Measurements from ENCODE around the gene PWP2. TPM values are rescaled to one million over a fixed set of nuclear protein-coding genes. Genes with fewer than 3 reads are reported as not detected.
"Not testable (repeated sequence)": the region's sequence is repeated elsewhere in the genome, so short reads cannot be mapped to it uniquely, and the experiment has no call there.

Gene PWP2
- total RNA-seq, 2 experiments from 2014 or later: 4.5 to 12.2 TPM

GRCh38 chr21:44170326-44170725 is 63.1 kb downstream of the PWP2 start:
- DNase-seq; ATAC-seq (ENCODE audit: low read depth); H3K4me3 Mint-ChIP-seq; H3K27me3 Mint-ChIP-seq; H3K4me1 Mint-ChIP-seq; H3K36me3 Mint-ChIP-seq; POLR2A ChIA-PET; H3K27ac Mint-ChIP-seq; H3K9me3 Mint-ChIP-seq: not testable (repeated sequence)

- H3K27ac Mint-ChIP-seq; POLR2A ChIA-PET; H3K27me3 Mint-ChIP-seq; H3K9me3 Mint-ChIP-seq; DNase-seq; H3K36me3 Mint-ChIP-seq; H3K4me3 Mint-ChIP-seq; ATAC-seq (ENCODE audit: low read depth); H3K4me1 Mint-ChIP-seq: not testable (repeated sequence)
These were observed 63.7 kb downstream of the PWP2 start for GRCh38 chr21:44170863-44171262.

- H3K4me3 Mint-ChIP-seq; H3K4me1 Mint-ChIP-seq; POLR2A ChIA-PET; DNase-seq; H3K27ac Mint-ChIP-seq; H3K36me3 Mint-ChIP-seq; H3K27me3 Mint-ChIP-seq; H3K9me3 Mint-ChIP-seq; ATAC-seq (ENCODE audit: low read depth): not testable (repeated sequence)
These were observed 64.9 kb downstream of the PWP2 start for GRCh38 chr21:44171962-44172572.

GRCh38 chr21:44172741-44173140 is 65.5 kb downstream of the PWP2 start:
- H3K4me3 Mint-ChIP-seq; H3K4me1 Mint-ChIP-seq; ATAC-seq (ENCODE audit: low read depth); H3K36me3 Mint-ChIP-seq; H3K27ac Mint-ChIP-seq; POLR2A ChIA-PET; DNase-seq; H3K27me3 Mint-ChIP-seq; H3K9me3 Mint-ChIP-seq: not testable (repeated sequence)

GRCh38 chr21:44175189-44175588 is 68.0 kb downstream of the PWP2 start:
- H3K4me3 Mint-ChIP-seq, DNase-seq, H3K36me3 Mint-ChIP-seq: not testable (repeated sequence)

GRCh38 chr21:44176127-44176526 is 68.9 kb downstream of the PWP2 start:
- H3K9me3 Mint-ChIP-seq; H3K27ac Mint-ChIP-seq; H3K4me1 Mint-ChIP-seq; H3K36me3 Mint-ChIP-seq; H3K4me3 Mint-ChIP-seq; POLR2A ChIA-PET; DNase-seq; ATAC-seq (ENCODE audit: low read depth); H3K27me3 Mint-ChIP-seq: not testable (repeated sequence)

More at GRCh38 chr21:44175189-44175588, 68.0 kb downstream of the PWP2 start:
- H3K4me1 Mint-ChIP-seq; H3K27me3 Mint-ChIP-seq; POLR2A ChIA-PET; H3K9me3 Mint-ChIP-seq; ATAC-seq (ENCODE audit: low read depth); H3K27ac Mint-ChIP-seq: not testable (repeated sequence)

Other genes starting within 250 kb of the PWP2 start
- gene AGPAT3, start 242.2 kb upstream of the PWP2 start, total RNA-seq: 10 to 100 TPM; 75.4 to 76.3 TPM
- gene TRAPPC10, start 95.1 kb upstream of the PWP2 start, total RNA-seq: 10 to 100 TPM; 77.9 to 82.7 TPM
- 10 to 100 TPM; 12.7 to 14.6 TPM for gene GATD3, start 26.3 kb downstream of the PWP2 start, total RNA-seq
- gene ICOSLG, start 133.5 kb downstream of the PWP2 start, total RNA-seq: 1 to 10 TPM; 1.5 to 1.8 TPM
- not detected for gene DNMT3L, start 154.5 kb downstream of the PWP2 start, total RNA-seq
- gene AIRE, start 178.5 kb downstream of the PWP2 start, total RNA-seq: not detected
- 100 to 1,000 TPM; 183 to 193 TPM for gene PFKL, start 192.7 kb downstream of the PWP2 start, total RNA-seq
- 10 to 100 TPM; 23.7 TPM for gene CFAP410, start 232.0 kb downstream of the PWP2 start, total RNA-seq
- 10 to 100 TPM; 29.6 to 31.1 TPM for gene TRPM2, start 246.2 kb downstream of the PWP2 start, total RNA-seq